ENCODE data around the gene CDK8.

- TF ChIP-seq EP300 (IDR thresholded peaks at IDR 0.05) (no peak), POLR2A (IDR thresholded peaks at IDR 0.05; ENCODE audit: low read depth) (no peak), CTCF (IDR thresholded peaks at IDR 0.05) (no peak), POLR2AphosphoS5 (IDR thresholded peaks at IDR 0.05) (no peak)
Measured at GRCh38 chr13:26323127-26323526, 69.2 kb downstream of the CDK8 start.

All from esophagus muscularis mucosa (tissue), 4 donors.